NCI-H82 (cell line): ENCODE results near the gene CCDC8.
"Not testable (repeated sequence)": the region's sequence is repeated elsewhere in the genome, so short reads cannot be mapped to it uniquely, and the experiment has no call there.

Experiments used
- DNase-seq: peaks from one replicate; lab custom pipeline; 2025; lab: John Stamatoyannopoulos, UW

Gene CCDC8

GRCh38 chr19:46380690-46381089 is 32.7 kb downstream of the CCDC8 start:
- DNase-seq = no peak

DNA sequence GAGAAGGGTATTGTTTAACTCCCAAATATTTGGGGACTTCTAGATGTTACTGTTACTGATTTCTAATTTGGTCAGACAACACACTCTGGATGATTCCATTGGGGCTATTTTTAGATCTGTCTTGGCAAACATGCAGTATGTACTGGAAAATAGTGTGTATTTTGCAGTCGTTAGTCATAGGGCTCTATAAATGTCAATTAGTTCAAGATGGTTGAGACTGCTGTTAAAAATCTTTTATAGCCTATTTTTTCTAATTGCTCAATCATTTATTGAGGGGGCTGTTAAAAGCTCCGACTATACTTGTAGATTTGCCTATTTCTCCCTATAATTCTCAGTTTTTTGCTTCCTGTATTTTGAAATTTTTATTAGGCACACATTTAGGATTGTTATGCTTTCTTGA is 35.1 kb downstream of the CCDC8 start:
- no peak for DNase-seq

GRCh38 chr19:46376241-46377153 is 36.9 kb downstream of the CCDC8 start:
- DNase-seq = no peak

GRCh38 chr19:46375476-46376067 is 37.8 kb downstream of the CCDC8 start:
- DNase-seq = not testable (repeated sequence)

GRCh38 chr19:46374536-46375475 is 38.6 kb downstream of the CCDC8 start:
- no peak for DNase-seq

DNA sequence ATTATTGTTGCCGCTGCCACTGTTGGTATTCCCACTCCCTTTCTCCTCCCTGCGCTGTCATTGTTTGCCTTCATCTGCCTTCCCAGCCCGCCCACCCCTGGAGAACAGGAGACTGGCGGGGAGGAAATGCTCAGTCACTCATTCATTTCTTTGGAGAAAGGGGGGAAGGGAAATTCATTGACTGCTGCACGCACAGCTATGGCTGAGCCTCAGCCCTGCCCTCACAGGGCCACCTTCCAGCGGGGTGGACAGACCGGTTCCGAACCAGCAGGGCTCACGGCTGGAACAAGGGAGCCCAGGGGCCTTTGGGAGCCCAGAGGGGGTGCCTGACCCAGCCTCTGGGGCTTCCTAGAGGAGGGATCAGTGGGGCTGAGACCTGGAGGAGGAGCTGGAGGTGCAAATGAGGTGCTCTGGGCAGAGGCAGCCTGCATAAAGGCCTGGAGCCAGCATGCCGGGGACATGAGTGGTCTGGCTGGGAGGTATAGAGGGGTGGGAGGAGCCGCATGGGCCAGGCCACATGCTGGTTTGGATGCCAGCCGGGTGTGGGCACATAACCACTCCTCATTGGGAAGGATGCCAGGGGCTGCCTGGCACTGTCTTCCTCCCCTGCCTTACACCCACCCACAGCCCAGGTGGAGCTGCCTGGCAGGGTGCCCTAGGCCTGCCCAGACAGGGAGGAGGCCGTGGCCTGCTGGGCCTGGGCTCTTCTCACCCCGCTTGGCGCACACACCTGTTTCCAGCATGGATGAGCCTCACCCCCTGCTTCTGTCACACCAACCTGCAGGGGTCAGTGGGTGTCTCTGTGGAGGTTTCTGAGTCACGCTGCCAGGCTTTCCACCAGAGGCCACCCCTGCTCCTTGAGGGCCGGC is 39.6 kb downstream of the CCDC8 start:
- no peak for DNase-seq

GRCh38 chr19:46372901-46373490 is 40.4 kb downstream of the CCDC8 start:
- no peak for DNase-seq

DNA sequence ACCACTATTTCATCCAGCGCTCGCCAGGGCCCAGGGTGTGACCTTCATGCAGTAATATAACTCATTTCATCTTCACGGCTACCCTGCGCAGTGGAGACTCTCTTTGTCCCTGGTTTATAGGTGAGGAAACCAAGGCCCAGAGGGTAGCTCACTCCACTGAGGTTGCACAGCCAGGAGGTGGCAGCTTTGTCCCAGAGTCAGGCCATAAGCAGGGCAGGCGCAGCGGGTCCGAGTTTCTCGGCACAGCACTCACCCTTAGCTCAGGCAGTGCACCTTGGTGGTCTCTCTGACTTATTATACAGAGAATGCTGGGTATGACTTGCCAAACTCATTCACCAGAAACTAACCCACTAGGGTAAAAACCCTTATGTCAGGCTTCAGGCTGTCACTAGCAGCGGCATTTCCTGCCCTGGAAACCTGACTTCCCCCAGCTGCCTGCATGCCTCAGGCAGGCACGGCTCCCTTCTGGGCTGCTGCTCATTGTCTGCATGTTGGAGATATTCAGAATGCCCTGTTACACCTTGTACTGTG is 41.9 kb downstream of the CCDC8 start:
- DNase-seq = no peak

- DNase-seq = no peak
These were observed 43.5 kb downstream of the CCDC8 start for GRCh38 chr19:46369817-46370216.

DNA sequence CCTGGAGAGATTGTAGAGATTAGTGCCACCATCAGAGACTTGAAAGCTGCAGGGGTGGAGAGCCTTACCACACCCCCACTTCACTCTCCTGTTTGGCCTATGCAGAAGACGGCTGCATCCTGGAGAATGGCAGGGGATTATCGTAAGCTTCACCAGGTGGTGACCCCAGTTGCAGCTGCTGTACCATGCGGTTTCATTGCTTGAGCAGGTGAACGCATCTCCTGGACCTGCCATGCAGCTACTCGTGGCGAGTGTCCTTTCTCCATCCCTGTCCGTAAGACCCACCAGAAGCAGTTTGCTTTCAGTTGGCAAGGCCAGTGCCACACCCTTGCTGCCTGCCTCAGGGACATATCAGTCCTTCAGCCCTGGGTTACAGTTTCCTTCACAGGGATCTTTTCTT is 45.2 kb downstream of the CCDC8 start:
- DNase-seq = peak; percentile 94

GRCh38 chr19:46367426-46367825 is 45.9 kb downstream of the CCDC8 start:
- peak; percentile 83 for DNase-seq

- DNase-seq = peak; percentile 86
These were observed 46.6 kb downstream of the CCDC8 start for GRCh38 chr19:46366620-46367292.

DNA sequence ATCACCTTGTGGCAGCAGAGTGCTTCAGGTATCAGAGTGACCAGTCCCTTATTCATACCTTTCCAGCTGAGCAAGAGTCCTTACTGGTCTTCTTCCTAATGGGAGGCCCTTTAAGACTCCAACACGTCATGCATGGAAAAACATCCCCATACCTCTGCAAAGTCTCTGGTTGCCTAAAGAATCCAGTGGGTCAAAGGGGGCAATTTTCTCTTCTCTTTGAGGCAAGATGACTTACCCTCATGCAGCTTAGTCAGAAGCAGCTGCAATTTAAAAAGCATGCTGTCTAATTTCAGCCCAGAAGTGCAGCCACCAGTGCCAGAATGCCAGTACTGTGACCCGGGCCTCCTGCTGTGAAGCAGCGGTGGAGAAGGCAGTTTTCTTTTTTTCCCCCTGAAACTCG is 47.8 kb downstream of the CCDC8 start:
- DNase-seq = no peak

DNA sequence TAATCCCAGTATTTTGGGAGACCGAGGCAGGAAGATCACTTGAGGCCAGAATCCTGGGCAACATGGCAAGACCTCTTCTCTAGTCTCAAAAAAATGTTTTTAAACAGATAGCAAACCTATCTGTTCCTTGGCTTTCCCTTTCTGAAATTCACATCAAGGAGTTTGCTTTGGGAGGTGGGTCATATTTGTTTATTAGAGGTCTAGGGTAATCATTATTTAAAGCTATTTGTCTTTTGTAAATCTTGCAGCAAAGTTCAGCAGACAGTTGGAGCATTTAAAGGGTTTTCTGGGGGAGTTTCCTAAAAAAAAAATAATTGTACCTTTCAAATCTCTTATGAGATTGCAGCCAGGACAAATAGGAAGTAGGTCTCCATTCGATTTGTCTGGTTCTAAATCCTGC is 49.0 kb downstream of the CCDC8 start:
- no peak for DNase-seq

DNA sequence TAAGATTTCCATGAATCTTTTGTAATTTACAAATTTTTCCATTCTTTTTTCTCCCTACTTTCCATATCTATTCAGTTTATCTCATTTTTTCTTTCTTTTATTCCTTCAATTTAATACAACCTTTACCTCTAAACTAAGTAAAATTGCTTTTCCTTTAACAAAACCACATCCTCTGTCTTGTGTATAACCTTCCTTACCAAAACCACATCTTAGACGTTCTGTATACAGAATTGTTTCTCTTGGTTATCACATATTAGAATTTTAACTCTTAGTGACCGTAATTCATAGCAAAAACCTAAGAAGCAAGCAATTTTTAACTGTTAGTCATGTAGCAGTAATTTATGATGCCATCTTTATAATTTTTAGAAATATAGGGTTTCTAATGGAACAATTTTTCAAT is 51.4 kb downstream of the CCDC8 start:
- DNase-seq = no peak
